Limb (tissue), 2 donors: ENCODE measurements around the gene GCSAM.

Experiments used
- DNase-seq, 2 donors: peaks; one replicate each; pipeline ENCODE4 v3.0.0-alpha.2; 2016; ENCODE audit errors: extremely low spot score in 2 of 2

GCSAM gene

GRCh38 chr3:112132975-112133448 is at the start of gene GCSAM:
Gene GCSAM, minus strand, starts transcription at chr3:112133248. Its CDS starts 128 bp downstream, at chr3:112133120.
- DNase-seq = no peak

- DNase-seq = no peak
Observed at GRCh38 chr3:112175646-112176045, 42.6 kb upstream of the GCSAM start.

- no peak for DNase-seq
Observed at GRCh38 chr3:112175037-112175436, 42.0 kb upstream of the GCSAM start.

GRCh38 chr3:112171144-112171543 is 38.1 kb upstream of the GCSAM start:
- no peak for DNase-seq

GRCh38 chr3:112170046-112170445 is 37.0 kb upstream of the GCSAM start:
- no peak for DNase-seq

- DNase-seq = no peak
Observed at GRCh38 chr3:112167758-112168157, 34.7 kb upstream of the GCSAM start.

- no peak for DNase-seq
Observed at GRCh38 chr3:112149136-112149535, 16.1 kb upstream of the GCSAM start.

GRCh38 chr3:112143689-112144088 is 10.6 kb upstream of the GCSAM start:
- no peak for DNase-seq

GRCh38 chr3:112143251-112143650 is 10.2 kb upstream of the GCSAM start:
- no peak for DNase-seq

- no peak for DNase-seq
Observed at GRCh38 chr3:112141293-112141692, 8.2 kb upstream of the GCSAM start.

- no peak for DNase-seq
Observed at GRCh38 chr3:112140584-112140983, 7.5 kb upstream of the GCSAM start.

GRCh38 chr3:112138219-112138969 is 5.3 kb upstream of the GCSAM start:
- DNase-seq = no peak

GRCh38 chr3:112137781-112138180 is 4.7 kb upstream of the GCSAM start:
- no peak for DNase-seq

- DNase-seq = peak in 1 of 2 donors; percentile 58
Observed at GRCh38 chr3:112136959-112137693, 4.1 kb upstream of the GCSAM start.

- no peak for DNase-seq
Observed at GRCh38 chr3:112136046-112136445, 3.0 kb upstream of the GCSAM start.

- no peak for DNase-seq
Observed at GRCh38 chr3:112134335-112135124, 1.5 kb upstream of the GCSAM start.

- no peak for DNase-seq
Observed at GRCh38 chr3:112133626-112134334, 732 bp upstream of the GCSAM start.

- no peak for DNase-seq
Observed at GRCh38 chr3:112132554-112132953, 494 bp downstream of the GCSAM start.

GRCh38 chr3:112132088-112132487 is 960 bp downstream of the GCSAM start:
- DNase-seq = no peak

GRCh38 chr3:112131111-112131510 is 1.9 kb downstream of the GCSAM start:
- DNase-seq = no peak

GRCh38 chr3:112130638-112130993 is 2.4 kb downstream of the GCSAM start:
- DNase-seq = no peak
